Lower leg skin (tissue), 3 donors: ENCODE data around the gene COL21A1.

Experiments
- POLR2A ChIP-seq, 2 donors: fragments of 450-650 bp; IDR thresholded peaks; one replicate each; pipeline ENCODE4 v1.6.1; 2016 to 2017; ENCODE audit warnings: antibody characterized with exemption in 2 of 2, mild to moderate bottlenecking in 1 of 2, moderate library complexity in 1 of 2
- TF ChIP-seq, protein P1 (sequence below), 3 donors: fragments of 450-650 bp; IDR thresholded peaks; one replicate each; pipeline ENCODE4 v1.5.1; 2016; ENCODE audit warnings: antibody characterized with exemption in 3 of 3, mild to moderate bottlenecking in 3 of 3, moderate library complexity in 2 of 3

DNA sequence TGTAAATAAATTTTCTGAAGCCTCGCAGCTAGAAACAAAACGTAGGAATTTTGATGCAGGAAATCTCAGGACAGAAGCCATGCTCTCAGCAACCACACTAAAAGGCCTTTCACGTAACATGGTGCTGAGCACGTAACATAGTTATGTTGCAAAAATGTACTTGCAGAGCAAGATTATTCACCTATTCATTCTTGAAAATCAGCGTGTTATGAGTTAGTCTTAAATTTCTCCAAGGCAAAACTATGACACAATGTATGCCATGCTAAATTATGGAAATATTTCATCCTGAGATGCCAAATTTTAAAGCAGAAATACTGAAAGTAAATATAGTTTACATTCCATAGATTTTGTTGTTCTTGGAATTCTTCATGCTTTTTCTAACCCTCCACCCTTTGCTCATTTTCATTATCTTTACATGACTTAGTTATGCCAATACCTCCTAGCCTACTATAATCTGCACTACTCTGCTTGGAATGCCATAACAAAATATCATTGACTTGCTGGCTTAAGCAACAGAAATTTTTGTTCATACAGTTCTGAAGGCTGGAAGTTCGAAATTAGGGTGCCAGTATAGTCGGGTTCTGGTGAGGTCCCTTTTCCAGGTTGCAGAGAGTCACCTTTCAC lies 192.2 kb downstream of the COL21A1 start:
- TF ChIP-seq, protein P1, sequence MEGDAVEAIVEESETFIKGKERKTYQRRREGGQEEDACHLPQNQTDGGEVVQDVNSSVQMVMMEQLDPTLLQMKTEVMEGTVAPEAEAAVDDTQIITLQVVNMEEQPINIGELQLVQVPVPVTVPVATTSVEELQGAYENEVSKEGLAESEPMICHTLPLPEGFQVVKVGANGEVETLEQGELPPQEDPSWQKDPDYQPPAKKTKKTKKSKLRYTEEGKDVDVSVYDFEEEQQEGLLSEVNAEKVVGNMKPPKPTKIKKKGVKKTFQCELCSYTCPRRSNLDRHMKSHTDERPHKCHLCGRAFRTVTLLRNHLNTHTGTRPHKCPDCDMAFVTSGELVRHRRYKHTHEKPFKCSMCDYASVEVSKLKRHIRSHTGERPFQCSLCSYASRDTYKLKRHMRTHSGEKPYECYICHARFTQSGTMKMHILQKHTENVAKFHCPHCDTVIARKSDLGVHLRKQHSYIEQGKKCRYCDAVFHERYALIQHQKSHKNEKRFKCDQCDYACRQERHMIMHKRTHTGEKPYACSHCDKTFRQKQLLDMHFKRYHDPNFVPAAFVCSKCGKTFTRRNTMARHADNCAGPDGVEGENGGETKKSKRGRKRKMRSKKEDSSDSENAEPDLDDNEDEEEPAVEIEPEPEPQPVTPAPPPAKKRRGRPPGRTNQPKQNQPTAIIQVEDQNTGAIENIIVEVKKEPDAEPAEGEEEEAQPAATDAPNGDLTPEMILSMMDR (IDR thresholded peaks at IDR 0.05) = no peak
- TF ChIP-seq POLR2A (IDR thresholded peaks at IDR 0.05) = no peak
